H1 (cell line): ENCODE results near the gene B3GALT4. TPM values are rescaled to one million over a fixed set of nuclear protein-coding genes. Genes with fewer than 3 reads are reported as not detected.

Source experiments
- CTCF ChIA-PET: fragments of 300-600 bp; sonication (Branson Sonifier 250); formaldehyde crosslinking; loops from one replicate; lab custom pipeline; 2021; ENCODE audit not compliant: partially characterized antibody; lab: Charles Lee
- POLR2A ChIA-PET: fragments of 300-600 bp; sonication (Branson Sonifier 250); formaldehyde crosslinking; loops from one replicate; lab custom pipeline; 2021; ENCODE audit warnings: inconsistent platforms; ENCODE audit not compliant: partially characterized antibody; lab: Charles Lee
- DNase-seq, 2 experiments: peaks; one replicate each; pipeline versions ENCODE4 v3.0.0 to v3.0.0-alpha.2; 2010 to 2022; ENCODE audit warnings: low spot score in 2 of 2, low read depth in 1 of 2, mixed read lengths in 1 of 2
- FAIRE-seq: peaks from 2 replicates; lab custom pipeline; 2011; peaks lifted over from hg19 to GRCh38; lab: Jason Lieb, UNC
- H2AFZ ChIP-seq: 2 replicates; pipeline ENCODE4 v1.8.1; 2012; ENCODE audit warnings: low read length, inconsistent platforms
- H2AK5ac ChIP-seq: 2 replicates; pipeline ENCODE4 v1.6.1; 2013; ENCODE audit warnings: low read depth, low read length
- H2BK120ac ChIP-seq: replicated peaks from 2 replicates; pipeline ENCODE3; 2013; ENCODE audit warnings: low read depth, low read length, inconsistent platforms
- H2BK12ac ChIP-seq: 2 replicates; pipeline ENCODE4 v1.6.1; 2013; ENCODE audit warnings: low read depth, low read length
- H2BK15ac ChIP-seq: 2 replicates; pipeline ENCODE4 v1.6.1; 2013; ENCODE audit warnings: low read length
- H2BK20ac ChIP-seq: 2 replicates; pipeline ENCODE4 v1.6.1; 2013; ENCODE audit warnings: low read length
- H2BK5ac ChIP-seq: 2 replicates; pipeline ENCODE4 v1.6.1; 2013; ENCODE audit warnings: low read depth, low read length
- H3K14ac ChIP-seq: 2 replicates; pipeline ENCODE4 v1.6.1; 2013; ENCODE audit warnings: inconsistent platforms; ENCODE audit not compliant: insufficient read length
- H3K18ac ChIP-seq: 2 replicates; pipeline ENCODE4 v1.6.1; 2013; ENCODE audit warnings: low read length; ENCODE audit errors: extremely low read depth
- H3K23ac ChIP-seq: 2 replicates; pipeline ENCODE4 v1.6.1; 2013; ENCODE audit warnings: inconsistent platforms; ENCODE audit not compliant: insufficient read length
- H3K23me2 ChIP-seq: 2 replicates; pipeline ENCODE4 v1.6.1; 2013; ENCODE audit warnings: low read depth, low read length
- H3K27ac ChIP-seq: 2 replicates; pipeline ENCODE4 v1.6.1; 2011; ENCODE audit warnings: low read depth, low read length, inconsistent platforms
- H3K27me3 ChIP-seq, 4 experiments: replicated peaks in 1 of 4; 1 replicate in 1 of 4; 2 replicates in 3 of 4; pipeline versions ENCODE4 v1.6.1 to v1.8.1; 2011 to 2013; ENCODE audit warnings: low read length in 3 of 4, mild to moderate bottlenecking in 3 of 4, inconsistent platforms in 2 of 4, mixed read lengths in 2 of 4, moderate library complexity in 1 of 4; ENCODE audit not compliant: control insufficient read depth in 3 of 4, insufficient read depth in 3 of 4; ENCODE audit errors: extremely low read depth in 1 of 4
- H3K36me3 ChIP-seq, 4 experiments: 2 replicates each; pipeline versions ENCODE4 v1.6.1 to v1.8.1; 2011 to 2013; ENCODE audit warnings: mild to moderate bottlenecking in 4 of 4, low read length in 3 of 4, moderate library complexity in 2 of 4, control low read depth in 1 of 4, inconsistent platforms in 1 of 4; ENCODE audit not compliant: insufficient read depth in 4 of 4, control insufficient read depth in 2 of 4
- H3K4ac ChIP-seq: replicated peaks from 2 replicates; pipeline ENCODE3; 2013; ENCODE audit warnings: low read length, low read depth, mixed read lengths, inconsistent platforms; ENCODE audit not compliant: insufficient read length
- H3K4me1 ChIP-seq, 4 experiments: replicated peaks in 1 of 4; 1 replicate in 1 of 4; 2 replicates in 3 of 4; pipeline versions ENCODE4 v1.6.1 to v1.8.1; 2011 to 2013; ENCODE audit warnings: low read length in 3 of 4, inconsistent platforms in 2 of 4, mixed read lengths in 1 of 4; ENCODE audit not compliant: insufficient read depth in 4 of 4, control insufficient read depth in 3 of 4
- H3K4me2 ChIP-seq, 2 experiments: 2 replicates each; pipeline versions ENCODE4 v1.6.1 to v1.8.1; 2011 to 2013; ENCODE audit warnings: low read depth in 2 of 2, low read length in 2 of 2, control low read depth in 1 of 2, inconsistent platforms in 1 of 2, mild to moderate bottlenecking in 1 of 2; ENCODE audit not compliant: insufficient read depth in 1 of 2
- H3K4me3 ChIP-seq, 4 experiments: fragments of 200-600, 300-600 bp in 1 of 4; sonication (generic), shearing (Covaris generic), sonication (Bioruptor Twin) in 1 of 4; 2 replicates each; pipeline versions ENCODE4 v1.5.1 to v1.8.1; 2011 to 2016; ENCODE audit warnings: low read length in 4 of 4, low read depth in 3 of 4, control low read depth in 2 of 4, inconsistent platforms in 2 of 4, mild to moderate bottlenecking in 2 of 4, mixed read lengths in 1 of 4, moderate library complexity in 1 of 4; ENCODE audit not compliant: insufficient read depth in 2 of 4; ENCODE audit errors: extremely low read depth in 1 of 4
- H3K56ac ChIP-seq: replicated peaks from 2 replicates; pipeline ENCODE3; 2013; ENCODE audit warnings: low read depth, mild to moderate bottlenecking, mixed read lengths, low read length, inconsistent platforms; ENCODE audit not compliant: insufficient read length
- H3K79me1 ChIP-seq: 2 replicates; pipeline ENCODE4 v1.6.1; 2013; ENCODE audit warnings: low read depth, low read length, control low read depth
- H3K79me2 ChIP-seq, 2 experiments: 2 replicates each; pipeline versions ENCODE4 v1.6.1 to v1.8.1; 2012 to 2013; ENCODE audit warnings: low read length in 2 of 2, mild to moderate bottlenecking in 2 of 2, inconsistent platforms in 1 of 2; ENCODE audit not compliant: insufficient read depth in 2 of 2, control insufficient read depth in 1 of 2
- H3K9ac ChIP-seq, 4 experiments: replicated peaks in 1 of 4; 1 replicate in 1 of 4; 2 replicates in 3 of 4; pipeline versions ENCODE4 v1.6.1 to v1.8.1; 2011 to 2013; ENCODE audit warnings: low read depth in 3 of 4, low read length in 3 of 4, control low read depth in 2 of 4, mild to moderate bottlenecking in 2 of 4, moderate library complexity in 2 of 4, inconsistent platforms in 1 of 4; ENCODE audit errors: extremely low read depth in 1 of 4
- H3K9me3 ChIP-seq, 2 experiments: 2 replicates each; pipeline versions ENCODE4 v1.6.1 to v1.8.1; 2012 to 2013; ENCODE audit warnings: mild to moderate bottlenecking in 2 of 2, moderate library complexity in 2 of 2, control low read depth in 1 of 2, inconsistent platforms in 1 of 2, low read depth in 1 of 2, low read length in 1 of 2, mixed read lengths in 1 of 2; ENCODE audit not compliant: insufficient read depth in 2 of 2
- H4K20me1 ChIP-seq, 2 experiments: replicated peaks in 1 of 2; 2 replicates each; pipeline versions ENCODE3 to v1.8.1; 2011 to 2013; ENCODE audit warnings: inconsistent platforms in 2 of 2, low read length in 2 of 2, mild to moderate bottlenecking in 1 of 2; ENCODE audit not compliant: insufficient read depth in 2 of 2, control insufficient read depth in 1 of 2
- H4K5ac ChIP-seq: 2 replicates; pipeline ENCODE4 v1.6.1; 2013; ENCODE audit warnings: low read length, low read depth, mixed read lengths, inconsistent platforms; ENCODE audit not compliant: insufficient read length
- H4K8ac ChIP-seq: 2 replicates; pipeline ENCODE4 v1.8.0; 2013; ENCODE audit warnings: mild to moderate bottlenecking, moderate library complexity, low read length, inconsistent platforms; ENCODE audit not compliant: insufficient read depth; ENCODE audit errors: extremely low read depth
- H4K91ac ChIP-seq: replicated peaks from 2 replicates; pipeline ENCODE3; 2013; ENCODE audit warnings: low read length, mixed read lengths, inconsistent platforms; ENCODE audit not compliant: insufficient read length
- CREB1 ChIP-seq: IDR thresholded peaks from 2 replicates; pipeline ENCODE4 v1.6.1; 2012; ENCODE audit warnings: inconsistent platforms
- EGR1 ChIP-seq: IDR thresholded peaks from 2 replicates; pipeline ENCODE4 v1.6.1; 2011; ENCODE audit warnings: low read depth, low read length, borderline replicate concordance
- MAFK ChIP-seq: IDR thresholded peaks from 2 replicates; pipeline ENCODE4 v1.6.1; 2012; ENCODE audit warnings: low read depth, mild to moderate bottlenecking, improper control_type of control experiment, low read length
- RNF2 ChIP-seq: fragments of 200-900, 300-1000 bp; sonication (generic); IDR thresholded peaks from 2 replicates; pipeline ENCODE4 v1.7.1; 2016; ENCODE audit warnings: borderline replicate concordance, low read depth, mild to moderate bottlenecking, antibody characterized with exemption, low read length; ENCODE audit not compliant: poor library complexity, severe bottlenecking; ENCODE audit errors: missing control alignments
- SAP30 ChIP-seq: fragments of 300-600 bp; sonication (generic); IDR thresholded peaks from 2 replicates; pipeline ENCODE4 v1.7.1; 2012; ENCODE audit warnings: low read length, moderate library complexity, mild to moderate bottlenecking, inconsistent platforms; ENCODE audit not compliant: insufficient read depth, insufficient replicate concordance
- SIN3A ChIP-seq, 2 experiments: IDR thresholded peaks in 1 of 2; conservative IDR thresholded peaks in 1 of 2; 2 replicates each; pipeline ENCODE4 v1.6.1; 2011 to 2012; ENCODE audit warnings: low read length in 2 of 2, improper control_type of control experiment in 1 of 2, low read depth in 1 of 2, mild to moderate bottlenecking in 1 of 2
- SIX5 ChIP-seq: IDR thresholded peaks from 2 replicates; pipeline ENCODE4 v1.6.1; 2011; ENCODE audit warnings: mild to moderate bottlenecking, low read depth, low read length
- SP2 ChIP-seq: IDR thresholded peaks from 2 replicates; pipeline ENCODE4 v1.6.1; 2012; ENCODE audit warnings: mild to moderate bottlenecking, low read length, inconsistent platforms
- SRF ChIP-seq: IDR thresholded peaks from 2 replicates; pipeline ENCODE4 v1.6.1; 2011; ENCODE audit warnings: mild to moderate bottlenecking, low read depth, low read length, moderate library complexity
- TBP ChIP-seq: IDR thresholded peaks from 2 replicates; pipeline ENCODE4 v1.6.1; 2011; ENCODE audit warnings: low read depth, low read length, improper control_type of control experiment
- WGBS, 2 experiments: shearing (Covaris generic) in 1 of 2; methylation state at CpG; one replicate each; pipeline versions ENCODE4 v1.1.6 to v1.1.7; 2013 to 2015; ENCODE audit warnings: low lambda C conversion rate in 2 of 2, mixed read lengths in 2 of 2, inconsistent platforms in 1 of 2, low coverage in 1 of 2, missing lambda C conversion rate in 1 of 2; ENCODE audit not compliant: insufficient replicate concordance in 2 of 2, insufficient coverage in 1 of 2, insufficient read length in 1 of 2; ENCODE audit errors: extremely low coverage in 1 of 2, missing lambda C conversion rate in 1 of 2; 5-methylcytosine and 5-hydroxymethylcytosine counted together
- polyA plus RNA-seq, 7 experiments: library from polyadenylated mRNA; depleted of rRNA in 3 of 7; stranded (reverse) in 5 of 7; unstranded in 2 of 7; fragments of >200 nt in 5 of 7; fragments of 200-250 nt in 2 of 7; gene quantifications; 1 replicate in 5 of 7; 2 replicates in 1 of 7; 4 replicates in 1 of 7; pipeline versions ENCODE4 v1.2.1 to v1.2.3, GENCODE V29; 2011 to 2013; ENCODE audit warnings: missing spikeins in 2 of 7, mixed read lengths in 2 of 7
- total RNA-seq: library from RNA; stranded (reverse); fragmentation: NEBNext Ultra II Directional; extraction: Animal tissue kit (Norgen Biotek cat#: 25700); gene quantifications from 2 replicates; pipeline ENCODE4 v1.2.1, GENCODE V29; 2021

Gene B3GALT4
- total and polyA plus RNA-seq, 2 of the 8 experiments (the other 6 are each of a cell fraction or from before 2014, with no cell fraction given): 2.2 to 3.0 TPM

DNA sequence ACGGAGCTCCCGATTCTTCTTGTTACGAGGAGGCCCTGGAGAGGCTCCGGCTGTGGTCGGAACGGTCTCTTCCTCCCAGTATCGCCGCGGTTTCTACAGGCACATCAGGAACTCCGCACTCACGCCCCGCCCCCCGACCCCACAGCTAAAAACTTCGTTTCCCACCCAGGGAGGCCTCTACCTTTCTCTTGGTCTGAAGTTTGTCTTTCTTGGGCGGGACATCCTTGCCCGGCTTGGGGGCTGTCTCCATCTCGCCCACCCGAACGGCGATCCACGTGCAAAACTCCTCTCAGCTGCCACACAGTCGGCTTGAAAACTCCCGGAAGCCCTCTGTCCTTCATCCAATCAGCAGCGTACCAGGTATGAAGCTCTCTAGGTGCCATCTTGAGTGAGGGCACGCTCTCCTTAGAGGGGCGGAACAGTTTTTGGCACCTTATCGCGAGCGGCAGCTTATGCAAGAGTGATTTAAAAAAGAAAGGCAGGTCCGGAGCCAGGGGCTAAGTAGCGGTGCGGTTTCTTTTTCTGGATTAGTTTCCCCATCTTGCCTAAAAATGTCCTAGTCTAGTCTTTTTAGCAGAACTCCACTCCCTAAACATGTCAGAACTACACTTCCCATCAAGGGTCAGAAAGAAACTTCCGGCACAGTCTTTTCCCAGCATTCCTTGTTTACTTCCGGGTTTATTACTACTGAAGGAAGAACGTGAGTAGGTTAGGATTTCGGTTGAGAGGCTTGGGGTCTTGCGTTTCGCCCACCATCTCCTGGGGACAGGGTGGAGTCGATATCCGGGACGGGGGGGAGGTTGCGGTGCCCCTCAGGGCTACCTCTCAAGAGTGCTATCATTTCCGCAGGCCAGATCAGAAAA is 12.2 kb downstream of the B3GALT4 start, which contains the start of the genes PFDN6 and WDR46:
PFDN6 (plus strand) TSS at position 681 of the 863 bp plus-strand sequence. CDS start 256 bp downstream, outside the sequence.
WDR46 (minus strand) TSS at position 319 of the 863 bp plus-strand sequence; CDS start at position 250, 69 bp downstream.
- Histone ChIP-seq H3K4me3 (peak within 1 kb of the TSS; percentile 74 to 97 (median 84)), H3K23me2 (peaks cover 8% of the 10 kb centered on the region; the same call in 1 of the 2 replicates), H3K14ac (no peak within 1 kb of the TSS), H3K79me2 (peaks cover 4 to 31% of the 10 kb centered on the region in 2 experiments; a peak in 3 of 4 replicates), H3K9me3 (no peaks in the 10 kb centered on the region; a peak in 1 of 4 replicates), H3K36me3 (peaks cover 15 to 39% (median 32%) of the 10 kb centered on the region in 4 experiments), H3K27me3 (no peaks in the 10 kb centered on the region), H3K27ac (peak within 1 kb of the TSS; percentile 37; the same call in 1 of the 2 replicates), H4K8ac (peak within 1 kb of the TSS; percentile 90), H4K20me1 (peaks cover 0 to 5% of the 10 kb centered on the region in 2 experiments), H2BK15ac (no peak within 1 kb of the TSS), H3K4me2 (peak within 1 kb of the TSS; percentile 76 to 92), H3K56ac (peak within 1 kb of the TSS; percentile 21), H2BK5ac (no peak within 1 kb of the TSS), H3K79me1 (peaks cover 8% of the 10 kb centered on the region; the same call in 1 of the 2 replicates), H4K91ac (no peak within 1 kb of the TSS), H2AK5ac (no peak within 1 kb of the TSS), H2BK12ac (no peak within 1 kb of the TSS), H2AFZ (peak within 1 kb of the TSS; percentile 93; the same call in 1 of the 2 replicates), H3K23ac (no peak within 1 kb of the TSS), H3K9ac (peak within 1 kb of the TSS; percentile 74 to 85 (median 80)), H4K5ac (peak within 1 kb of the TSS; percentile 48), H2BK20ac (no peak within 1 kb of the TSS), H3K4ac (no peak within 1 kb of the TSS), H3K4me1 (peaks cover 0 to 11% (median 5%) of the 10 kb centered on the region in 4 experiments; a peak in 5 of 7 replicates), H3K18ac (no peak within 1 kb of the TSS), H2BK120ac (no peak within 1 kb of the TSS)
- FAIRE-seq: no peak
- ChIA-PET POLR2A (interaction anchor here (0.6 to 16.7 kb wide), 11 partner anchors 10 to 317 kb away, joined by 3 to 337 read pairs (median 5); partner anchors contain the start of genes B3GALT4, RGL2, RPS18 and TAPBP), CTCF (interaction anchor here (0.5 to 7.2 kb wide), 8 partner anchors 8 to 364 kb away, joined by 3 to 81 read pairs (median 4); partner anchors contain the start of genes B3GALT4 and RGL2)
- WGBS, 2 experiments: 1% methylated on average over 43 of the region's 43 CpGs; no CpG with 5 or more reads in 1 of the 2 experiments
- DNase-seq: peak in 1 of 2 experiments; percentile 84
- TF ChIP-seq TBP (peak; percentile 61), SRF (no peak), SIN3A (conservative IDR thresholded peaks at IDR 0.05 in 1 of 2, IDR thresholded peaks at IDR 0.05 in 1 of 2; ENCODE audit: low read depth in 1 of 2, low read length in 2 of 2) (peak; percentile 81 to 97; a peak in 3 of 4 replicates), EGR1 (0 out of 2 replicates have a peak, but pooled peaks have one; percentile 34), SAP30 (peak; percentile 99), SP2 (no peak), CREB1 (no peak), SIX5 (peak; percentile 88), MAFK (no peak), RNF2 (no peak)
